ENCODE results near the gene PHC3. TPM values are rescaled to one million over a fixed set of nuclear protein-coding genes. Genes with fewer than 3 reads are reported as not detected.

The PHC3 gene
- total RNA-seq, 3 donors from 2014 or later (not counting 1 experiment from before 2014, with no cell fraction given) = 121 to 130 (median 125) TPM

- H3K36me3 ChIP-seq (ENCODE audit: control insufficient read depth, insufficient read depth, low read length) = peaks cover 59% of the 10 kb centered on the region
- H3K27ac ChIP-seq (ENCODE audit: low read length) = no peak overlapping the region
- WGBS (ENCODE audit: insufficient coverage) = 88% methylated on average over 8 of the region's 9 CpGs
- peaks cover 14 to 15% of the 10 kb centered on the region in 2 donors for H3K4me1 Mint-ChIP-seq
- H3K27ac Mint-ChIP-seq = peak overlapping the region in 1 of 2 donors; percentile 1
- ATAC-seq = no peak
- intact Hi-C loops (cut with micrococcal nuclease) = no loop called here
- H3K4me3 Mint-ChIP-seq = no peak overlapping the region
- H3K36me3 Mint-ChIP-seq = no peaks in the 10 kb centered on the region
- no peaks in the 10 kb centered on the region for H3K27me3 ChIP-seq (ENCODE audit: control insufficient read depth, insufficient read depth, low read length)
- no peak overlapping the region for H3K4me3 ChIP-seq (ENCODE audit: low read length)
- no peak for TF ChIP-seq CTCF (IDR thresholded peaks at IDR 0.05)
- no peaks in the 10 kb centered on the region for H3K4me1 ChIP-seq (ENCODE audit: control insufficient read depth, insufficient read depth, low read length)
- no peaks in the 10 kb centered on the region for H3K9me3 ChIP-seq (ENCODE audit: control insufficient read depth, insufficient read depth, low read length)
- no peak for DNase-seq
- H3K27me3 Mint-ChIP-seq (ENCODE audit: low read depth in 2 of 2) = no peaks in the 10 kb centered on the region
- H3K9me3 Mint-ChIP-seq = no peaks in the 10 kb centered on the region
Measured at GRCh38 chr3:170111147-170111771, 70.3 kb downstream of the PHC3 start.

- Mint-ChIP-seq H3K27me3 (ENCODE audit: low read depth in 2 of 2) (no peaks in the 10 kb centered on the region), H3K4me1 (peaks cover 14 to 15% of the 10 kb centered on the region in 2 donors), H3K9me3 (no peaks in the 10 kb centered on the region), H3K27ac (peak overlapping the region; percentile 0 to 46), H3K36me3 (no peaks in the 10 kb centered on the region), H3K4me3 (no peak overlapping the region)
- Histone ChIP-seq H3K36me3 (ENCODE audit: control insufficient read depth, insufficient read depth, low read length) (peaks cover 55% of the 10 kb centered on the region), H3K27ac (ENCODE audit: low read length) (no peak overlapping the region), H3K4me1 (ENCODE audit: control insufficient read depth, insufficient read depth, low read length) (no peaks in the 10 kb centered on the region), H3K4me3 (ENCODE audit: low read length) (no peak overlapping the region), H3K27me3 (ENCODE audit: control insufficient read depth, insufficient read depth, low read length) (no peaks in the 10 kb centered on the region), H3K9me3 (ENCODE audit: control insufficient read depth, insufficient read depth, low read length) (no peaks in the 10 kb centered on the region)
- TF ChIP-seq CTCF (IDR thresholded peaks at IDR 0.05) = no peak
- DNase-seq (no peak), ATAC-seq (no peak)
- WGBS (ENCODE audit: insufficient coverage) = 73% methylated on average over 2 of the region's 2 CpGs
- intact Hi-C loops (cut with micrococcal nuclease) = no loop called here
Measured at GRCh38 chr3:170109579-170110293, 71.8 kb downstream of the PHC3 start.

GRCh38 chr3:170108955-170109354 is 72.6 kb downstream of the PHC3 start:
- no peaks in the 10 kb centered on the region for H3K9me3 Mint-ChIP-seq
- H3K4me3 Mint-ChIP-seq = no peak overlapping the region
- H3K4me1 Mint-ChIP-seq = peaks cover 14 to 15% of the 10 kb centered on the region in 2 donors
- no peak overlapping the region for H3K4me3 ChIP-seq (ENCODE audit: low read length)
- DNase-seq (no peak), ATAC-seq (no peak)
- H3K9me3 ChIP-seq (ENCODE audit: control insufficient read depth, insufficient read depth, low read length) = no peaks in the 10 kb centered on the region
- peaks cover 52% of the 10 kb centered on the region for H3K36me3 ChIP-seq (ENCODE audit: control insufficient read depth, insufficient read depth, low read length)
- 100% methylated on average over 1 of the region's 3 CpGs for WGBS (ENCODE audit: insufficient coverage)
- TF ChIP-seq CTCF (IDR thresholded peaks at IDR 0.05) = no peak
- no peak overlapping the region for H3K27ac ChIP-seq (ENCODE audit: low read length)
- H3K27ac Mint-ChIP-seq = peak overlapping the region; percentile 0 to 46
- no peaks in the 10 kb centered on the region for H3K27me3 Mint-ChIP-seq (ENCODE audit: low read depth in 2 of 2)
- H3K4me1 ChIP-seq (ENCODE audit: control insufficient read depth, insufficient read depth, low read length) = no peaks in the 10 kb centered on the region
- intact Hi-C loops (cut with micrococcal nuclease) = no loop called here
- H3K27me3 ChIP-seq (ENCODE audit: control insufficient read depth, insufficient read depth, low read length) = no peaks in the 10 kb centered on the region
- H3K36me3 Mint-ChIP-seq = no peaks in the 10 kb centered on the region

All from natural killer cell (primary cell).